GM19035 (cell line): ENCODE data around the gene SPINT2.

Source experiments
- ATAC-seq: cut with Tn5 transposase; IDR thresholded peaks from one replicate; pipeline ENCODE4 v1.9.1; 2021; ENCODE audit not compliant: unreplicated experiment

Gene SPINT2

DNA sequence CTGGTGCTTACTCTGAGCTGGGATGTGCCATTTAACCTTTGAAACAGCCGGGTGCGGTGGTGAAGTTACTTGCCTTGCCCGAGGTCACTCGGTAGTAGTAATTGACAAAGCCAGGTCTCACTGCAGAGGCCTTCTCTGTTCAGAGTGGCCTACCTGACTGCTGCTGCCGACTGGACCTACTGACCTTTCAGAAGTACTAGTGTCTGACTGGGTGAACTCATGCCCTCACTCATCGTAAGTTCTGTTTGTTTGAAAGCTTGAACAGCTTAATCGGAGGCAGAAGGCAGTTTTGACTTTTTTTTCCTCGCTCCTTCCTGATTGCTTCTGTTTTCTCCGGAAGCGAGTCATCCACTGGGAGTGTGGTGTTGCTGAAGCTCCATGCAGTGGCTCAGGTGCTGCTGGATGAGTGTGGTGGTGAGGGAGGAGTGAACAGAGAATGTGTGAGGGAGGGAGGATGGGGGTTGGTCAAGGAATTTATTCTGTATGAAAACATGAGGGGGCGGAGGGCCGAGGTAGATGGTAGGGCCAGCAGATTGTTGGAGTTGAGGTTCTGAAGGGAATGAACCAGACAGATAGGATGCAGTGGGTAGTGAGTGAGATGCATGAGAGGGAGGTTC lies 2.7 kb downstream of the SPINT2 start:
- ATAC-seq = no peak

GRCh38 chr19:38267761-38268483 lies 3.5 kb downstream of the SPINT2 start:
- no peak for ATAC-seq

- no peak for ATAC-seq
Observed at GRCh38 chr19:38268539-38268938, 4.2 kb downstream of the SPINT2 start.

- no peak for ATAC-seq
Observed at GRCh38 chr19:38270587-38271167, 6.3 kb downstream of the SPINT2 start.

GRCh38 chr19:38273499-38273898 lies 9.1 kb downstream of the SPINT2 start:
- ATAC-seq = no peak

GRCh38 chr19:38274739-38275138 lies 10.4 kb downstream of the SPINT2 start:
- no peak for ATAC-seq

DNA sequence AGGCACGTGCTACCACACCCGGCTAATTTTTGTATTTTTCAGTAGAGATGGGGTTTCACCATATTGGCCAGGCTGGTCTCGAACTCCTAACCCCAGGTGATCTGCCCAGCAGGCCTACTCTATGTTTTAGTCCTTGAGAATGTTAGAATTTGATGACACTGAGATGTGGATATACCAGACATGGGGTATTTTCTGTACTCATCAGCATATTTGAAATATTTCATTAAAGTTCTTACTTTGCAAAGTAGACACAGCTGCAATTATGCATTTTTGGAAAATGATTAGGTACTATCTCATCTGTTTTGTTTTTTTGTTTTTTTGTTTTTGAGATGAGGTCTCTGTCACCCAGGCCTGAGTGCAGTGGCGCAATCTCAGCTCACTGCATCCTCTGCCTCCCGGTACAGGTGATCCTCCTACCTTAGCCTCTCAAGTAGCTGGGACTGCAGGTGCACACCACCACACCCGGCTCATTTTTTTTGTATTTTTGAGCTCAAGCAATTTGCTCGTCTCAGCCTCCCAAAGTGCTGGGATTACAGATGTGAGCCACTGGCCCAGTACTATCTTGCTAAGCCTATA lies 12.7 kb downstream of the SPINT2 start:
- ATAC-seq = no peak

DNA sequence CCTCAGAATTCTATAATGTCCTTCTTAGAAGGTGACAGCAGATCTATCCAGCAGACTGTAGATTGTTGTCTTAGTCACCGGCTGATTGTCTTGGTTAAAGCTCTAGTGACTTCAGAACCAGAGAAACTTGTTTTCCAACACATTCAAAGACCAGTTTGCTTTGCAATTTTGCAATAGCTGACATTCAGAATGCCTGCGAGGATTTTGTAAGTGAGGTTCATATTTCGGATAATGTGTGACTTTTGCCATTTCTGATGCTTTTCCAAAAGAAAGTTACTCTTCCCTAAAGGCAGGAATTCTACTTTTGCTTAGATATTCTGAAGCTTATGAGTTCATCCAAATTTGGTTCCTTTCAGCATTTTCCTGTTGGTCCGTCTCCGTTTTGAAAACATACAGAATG lies 13.2 kb downstream of the SPINT2 start:
- ATAC-seq = no peak

- ATAC-seq = no peak
Observed at GRCh38 chr19:38277969-38278680, 13.8 kb downstream of the SPINT2 start.

GRCh38 chr19:38278751-38279150 lies 14.4 kb downstream of the SPINT2 start:
- ATAC-seq = no peak

DNA sequence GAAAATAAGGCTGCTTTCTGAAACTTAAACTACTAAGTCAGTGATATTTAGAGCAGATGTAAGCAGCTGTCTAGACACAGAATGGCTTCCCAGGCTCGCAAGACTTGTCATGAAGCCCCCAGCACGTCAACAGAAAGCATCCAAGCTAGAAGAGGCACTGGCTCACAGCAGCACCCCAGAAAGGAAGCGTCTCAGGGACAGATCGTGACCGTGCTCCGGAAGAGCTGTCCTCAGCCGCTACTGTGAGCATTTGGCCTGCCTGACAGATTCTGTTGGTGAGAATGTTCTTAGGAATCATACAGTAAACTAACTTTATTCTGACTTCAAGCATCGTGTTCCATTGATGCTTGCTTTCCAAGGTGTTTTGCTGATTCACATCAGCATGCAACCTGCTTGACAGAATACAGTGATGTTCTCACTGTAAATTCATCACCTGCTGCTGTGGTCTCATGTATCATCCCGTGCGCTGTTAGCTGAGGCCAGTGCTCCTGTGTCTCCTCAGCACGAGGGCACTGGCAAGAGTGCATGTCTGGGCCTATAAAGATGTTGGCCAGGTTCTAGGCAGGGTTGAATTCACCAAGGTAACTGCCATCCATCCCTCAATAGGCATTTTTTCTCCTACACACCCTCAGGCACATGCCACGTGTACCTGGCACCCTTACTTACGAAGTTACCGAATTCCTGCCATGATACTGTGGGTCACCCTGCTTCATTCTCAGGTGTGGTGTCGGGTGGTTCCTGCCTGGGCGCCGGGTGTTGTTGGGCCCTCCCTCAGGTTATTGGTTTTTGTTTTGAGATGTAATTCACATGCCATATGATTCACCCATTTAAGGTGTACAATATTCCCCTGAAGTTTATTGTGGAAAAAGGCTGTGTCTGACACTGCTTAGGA lies 15.9 kb downstream of the SPINT2 start:
- ATAC-seq = no peak

- no peak for ATAC-seq
Observed at GRCh38 chr19:38281811-38282566, 17.6 kb downstream of the SPINT2 start.

- no peak for ATAC-seq
Observed at GRCh38 chr19:38283271-38283670, 18.9 kb downstream of the SPINT2 start.

DNA sequence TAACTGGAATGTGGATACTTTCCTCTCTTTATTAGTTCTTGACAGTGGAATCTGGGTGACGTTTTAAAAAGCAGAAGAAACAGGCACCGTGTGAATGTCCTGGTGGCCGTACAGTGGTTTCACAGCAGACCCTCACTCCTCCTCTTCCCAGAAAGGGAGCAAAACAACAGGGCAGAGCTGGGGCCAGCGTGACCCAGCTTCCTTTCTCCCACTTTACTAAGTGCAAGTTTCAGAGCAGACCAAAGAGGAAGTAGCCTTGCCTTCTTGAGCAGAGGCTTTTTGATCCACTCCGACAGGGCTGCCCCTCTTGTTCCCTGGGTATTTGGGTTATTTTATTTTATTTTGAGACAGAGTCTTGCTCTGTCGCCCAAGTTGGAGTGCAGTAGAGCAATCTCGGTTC lies 20.0 kb downstream of the SPINT2 start:
- no peak for ATAC-seq

GRCh38 chr19:38285567-38285966 lies 21.2 kb downstream of the SPINT2 start:
- no peak for ATAC-seq

DNA sequence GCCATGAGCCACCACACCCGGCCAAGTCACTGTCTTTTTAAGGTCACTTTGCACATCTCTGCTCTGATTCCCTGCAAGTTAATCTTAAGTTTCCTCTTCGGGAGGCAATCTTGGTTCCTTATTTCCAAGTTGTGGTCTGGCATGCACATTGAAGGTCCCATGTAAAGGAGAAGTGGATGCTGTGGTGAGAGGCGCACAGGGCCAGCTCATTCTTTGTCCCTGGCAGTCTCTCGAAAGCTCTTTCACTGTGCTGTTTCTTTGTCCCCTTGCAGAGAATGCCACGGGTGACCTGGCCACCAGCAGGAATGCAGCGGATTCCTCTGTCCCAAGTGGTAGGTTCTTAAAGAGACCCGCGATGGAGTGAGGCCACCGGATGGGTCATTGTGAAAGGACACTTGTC lies 23.2 kb downstream of the SPINT2 start:
- no peak for ATAC-seq

DNA sequence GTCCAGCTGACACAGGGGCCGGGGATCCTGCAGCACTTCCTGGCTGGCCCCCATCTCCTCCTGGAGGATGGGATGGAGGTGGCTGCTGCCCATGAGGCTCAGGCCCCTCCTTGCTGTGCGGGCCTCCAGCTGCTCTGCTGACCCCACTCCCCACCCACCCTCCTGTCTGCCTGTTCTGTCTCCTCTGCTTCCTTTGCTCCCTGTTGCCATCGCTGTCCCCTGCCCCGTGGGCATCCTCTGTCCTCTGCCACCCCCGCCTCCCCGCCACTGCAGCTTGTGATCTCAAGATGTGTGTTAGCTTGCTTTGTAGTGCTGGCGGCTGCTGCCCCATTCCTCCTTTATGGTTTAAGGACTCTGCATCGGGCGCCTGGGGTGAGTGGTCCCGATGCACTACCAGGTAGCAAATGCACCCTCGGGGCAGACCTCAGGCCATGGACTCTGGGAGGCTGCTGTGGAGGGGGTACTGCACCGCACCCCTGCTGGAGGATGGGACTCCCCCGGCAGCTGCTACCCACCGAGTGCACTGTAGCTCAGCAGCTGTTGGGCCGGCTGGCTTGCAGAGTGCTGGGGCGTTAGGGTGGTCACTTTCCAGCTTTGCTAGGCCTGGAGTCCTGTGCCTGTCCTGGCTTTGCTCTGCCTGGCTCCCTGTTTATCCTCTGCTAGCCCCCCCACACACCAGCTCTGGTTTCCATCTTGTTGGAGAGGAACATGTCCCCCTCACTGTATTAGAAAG lies 23.9 kb downstream of the SPINT2 start:
- no peak for ATAC-seq

GRCh38 chr19:38289955-38290354 lies 25.6 kb downstream of the SPINT2 start:
- ATAC-seq = no peak

GRCh38 chr19:38290631-38291147 lies 26.3 kb downstream of the SPINT2 start:
- no peak for ATAC-seq
